ENCODE results near the gene LYPLA2. TPM values are rescaled to one million over a fixed set of nuclear protein-coding genes. Genes with fewer than 3 reads are reported as not detected.
"Not testable (repeated sequence)": the region's sequence is repeated elsewhere in the genome, so short reads cannot be mapped to it uniquely, and the experiment has no call there.

Gene LYPLA2
- total and polyA plus RNA-seq, 2 experiments from 2014 or later = 102 to 204 TPM

DNA sequence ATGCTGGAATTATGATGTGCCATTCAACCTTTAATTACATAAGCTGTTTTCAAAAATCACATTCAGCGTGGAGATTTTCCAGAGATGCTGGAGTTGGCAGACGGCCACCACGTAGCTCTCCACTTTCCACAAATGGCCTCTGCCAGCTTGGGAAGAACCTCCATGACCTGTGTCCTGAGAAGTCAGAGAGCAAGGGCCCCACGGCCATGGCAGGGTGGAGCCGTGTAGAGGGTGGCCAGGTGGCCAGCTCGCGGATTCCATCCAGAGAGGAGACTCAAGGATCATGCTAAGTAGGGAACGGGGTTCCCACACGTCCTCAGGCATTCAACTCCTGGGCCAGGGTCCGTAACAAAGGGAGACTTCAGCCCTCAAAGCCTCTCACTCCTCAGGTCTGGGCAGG, 10.9 kb downstream of the LYPLA2 start:
- peak overlapping the region; percentile 98 for H3K4me2 ChIP-seq
- 0 out of 2 replicates have a peak, but pooled peaks cover 8% of the 10 kb centered on the region for H4K20me1 ChIP-seq (replicated peaks; ENCODE audit: insufficient read depth)
- H3K9me2 ChIP-seq (ENCODE audit: insufficient read depth) = no peaks in the 10 kb centered on the region
- H3K27me3 Mint-ChIP-seq (ENCODE audit: insufficient read depth, low read depth, poor library complexity) = peaks cover 25% of the 10 kb centered on the region
- no peak overlapping the region for H2AFZ ChIP-seq
- peaks cover 20% of the 10 kb centered on the region for H3K36me3 Mint-ChIP-seq (ENCODE audit: low read depth)
- ATAC-seq = no peak
- H3K4me3 ChIP-seq = peak overlapping the region; percentile 91; the same call in 1 of the 2 replicates
- peak overlapping the region; percentile 32; the same call in 1 of the 3 replicates for H3K4me3 Mint-ChIP-seq
- peaks cover 14% of the 10 kb centered on the region for H3K27me3 ChIP-seq (ENCODE audit: insufficient read depth)
- peak; percentile 28 for DNase-seq (ENCODE audit: low spot score)
- TF ChIP-seq, protein P1, sequence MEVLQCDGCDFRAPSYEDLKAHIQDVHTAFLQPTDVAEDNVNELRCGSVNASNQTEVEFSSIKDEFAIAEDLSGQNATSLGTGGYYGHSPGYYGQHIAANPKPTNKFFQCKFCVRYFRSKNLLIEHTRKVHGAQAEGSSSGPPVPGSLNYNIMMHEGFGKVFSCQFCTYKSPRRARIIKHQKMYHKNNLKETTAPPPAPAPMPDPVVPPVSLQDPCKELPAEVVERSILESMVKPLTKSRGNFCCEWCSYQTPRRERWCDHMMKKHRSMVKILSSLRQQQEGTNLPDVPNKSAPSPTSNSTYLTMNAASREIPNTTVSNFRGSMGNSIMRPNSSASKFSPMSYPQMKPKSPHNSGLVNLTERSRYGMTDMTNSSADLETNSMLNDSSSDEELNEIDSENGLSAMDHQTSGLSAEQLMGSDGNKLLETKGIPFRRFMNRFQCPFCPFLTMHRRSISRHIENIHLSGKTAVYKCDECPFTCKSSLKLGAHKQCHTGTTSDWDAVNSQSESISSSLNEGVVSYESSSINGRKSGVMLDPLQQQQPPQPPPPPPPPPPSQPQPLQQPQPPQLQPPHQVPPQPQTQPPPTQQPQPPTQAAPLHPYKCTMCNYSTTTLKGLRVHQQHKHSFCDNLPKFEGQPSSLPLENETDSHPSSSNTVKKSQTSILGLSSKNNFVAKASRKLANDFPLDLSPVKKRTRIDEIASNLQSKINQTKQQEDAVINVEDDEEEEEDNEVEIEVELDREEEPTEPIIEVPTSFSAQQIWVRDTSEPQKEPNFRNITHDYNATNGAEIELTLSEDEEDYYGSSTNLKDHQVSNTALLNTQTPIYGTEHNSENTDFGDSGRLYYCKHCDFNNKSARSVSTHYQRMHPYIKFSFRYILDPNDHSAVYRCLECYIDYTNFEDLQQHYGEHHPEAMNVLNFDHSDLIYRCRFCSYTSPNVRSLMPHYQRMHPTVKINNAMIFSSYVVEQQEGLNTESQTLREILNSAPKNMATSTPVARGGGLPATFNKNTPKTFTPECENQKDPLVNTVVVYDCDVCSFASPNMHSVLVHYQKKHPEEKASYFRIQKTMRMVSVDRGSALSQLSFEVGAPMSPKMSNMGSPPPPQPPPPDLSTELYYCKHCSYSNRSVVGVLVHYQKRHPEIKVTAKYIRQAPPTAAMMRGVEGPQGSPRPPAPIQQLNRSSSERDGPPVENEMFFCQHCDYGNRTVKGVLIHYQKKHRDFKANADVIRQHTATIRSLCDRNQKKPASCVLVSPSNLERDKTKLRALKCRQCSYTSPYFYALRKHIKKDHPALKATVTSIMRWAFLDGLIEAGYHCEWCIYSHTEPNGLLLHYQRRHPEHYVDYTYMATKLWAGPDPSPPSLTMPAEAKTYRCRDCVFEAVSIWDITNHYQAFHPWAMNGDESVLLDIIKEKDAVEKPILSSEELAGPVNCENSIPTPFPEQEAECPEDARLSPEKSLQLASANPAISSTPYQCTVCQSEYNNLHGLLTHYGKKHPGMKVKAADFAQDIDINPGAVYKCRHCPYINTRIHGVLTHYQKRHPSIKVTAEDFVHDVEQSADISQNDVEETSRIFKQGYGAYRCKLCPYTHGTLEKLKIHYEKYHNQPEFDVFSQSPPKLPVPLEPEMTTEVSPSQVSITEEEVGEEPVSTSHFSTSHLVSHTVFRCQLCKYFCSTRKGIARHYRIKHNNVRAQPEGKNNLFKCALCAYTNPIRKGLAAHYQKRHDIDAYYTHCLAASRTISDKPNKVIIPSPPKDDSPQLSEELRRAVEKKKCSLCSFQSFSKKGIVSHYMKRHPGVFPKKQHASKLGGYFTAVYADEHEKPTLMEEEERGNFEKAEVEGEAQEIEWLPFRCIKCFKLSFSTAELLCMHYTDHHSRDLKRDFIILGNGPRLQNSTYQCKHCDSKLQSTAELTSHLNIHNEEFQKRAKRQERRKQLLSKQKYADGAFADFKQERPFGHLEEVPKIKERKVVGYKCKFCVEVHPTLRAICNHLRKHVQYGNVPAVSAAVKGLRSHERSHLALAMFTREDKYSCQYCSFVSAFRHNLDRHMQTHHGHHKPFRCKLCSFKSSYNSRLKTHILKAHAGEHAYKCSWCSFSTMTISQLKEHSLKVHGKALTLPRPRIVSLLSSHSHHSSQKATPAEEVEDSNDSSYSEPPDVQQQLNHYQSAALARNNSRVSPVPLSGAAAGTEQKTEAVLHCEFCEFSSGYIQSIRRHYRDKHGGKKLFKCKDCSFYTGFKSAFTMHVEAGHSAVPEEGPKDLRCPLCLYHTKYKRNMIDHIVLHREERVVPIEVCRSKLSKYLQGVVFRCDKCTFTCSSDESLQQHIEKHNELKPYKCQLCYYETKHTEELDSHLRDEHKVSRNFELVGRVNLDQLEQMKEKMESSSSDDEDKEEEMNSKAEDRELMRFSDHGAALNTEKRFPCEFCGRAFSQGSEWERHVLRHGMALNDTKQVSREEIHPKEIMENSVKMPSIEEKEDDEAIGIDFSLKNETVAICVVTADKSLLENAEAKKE (CRISPR knock-in tag; IDR thresholded peaks at IDR 0.05) = no peak
- TF ChIP-seq POLR2AphosphoS5 (IDR thresholded peaks at IDR 0.05; ENCODE audit: low read depth) (no peak), ZNF331 (CRISPR knock-in tag; IDR thresholded peaks at IDR 0.05; ENCODE audit: low read depth) (no peak), ZNF114 (CRISPR knock-in tag; IDR thresholded peaks at IDR 0.05) (no peak)
- TF ChIP-seq, protein P2, sequence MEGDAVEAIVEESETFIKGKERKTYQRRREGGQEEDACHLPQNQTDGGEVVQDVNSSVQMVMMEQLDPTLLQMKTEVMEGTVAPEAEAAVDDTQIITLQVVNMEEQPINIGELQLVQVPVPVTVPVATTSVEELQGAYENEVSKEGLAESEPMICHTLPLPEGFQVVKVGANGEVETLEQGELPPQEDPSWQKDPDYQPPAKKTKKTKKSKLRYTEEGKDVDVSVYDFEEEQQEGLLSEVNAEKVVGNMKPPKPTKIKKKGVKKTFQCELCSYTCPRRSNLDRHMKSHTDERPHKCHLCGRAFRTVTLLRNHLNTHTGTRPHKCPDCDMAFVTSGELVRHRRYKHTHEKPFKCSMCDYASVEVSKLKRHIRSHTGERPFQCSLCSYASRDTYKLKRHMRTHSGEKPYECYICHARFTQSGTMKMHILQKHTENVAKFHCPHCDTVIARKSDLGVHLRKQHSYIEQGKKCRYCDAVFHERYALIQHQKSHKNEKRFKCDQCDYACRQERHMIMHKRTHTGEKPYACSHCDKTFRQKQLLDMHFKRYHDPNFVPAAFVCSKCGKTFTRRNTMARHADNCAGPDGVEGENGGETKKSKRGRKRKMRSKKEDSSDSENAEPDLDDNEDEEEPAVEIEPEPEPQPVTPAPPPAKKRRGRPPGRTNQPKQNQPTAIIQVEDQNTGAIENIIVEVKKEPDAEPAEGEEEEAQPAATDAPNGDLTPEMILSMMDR (conservative IDR thresholded peaks at IDR 0.05; ENCODE audit: low read depth in 2 of 2) = no peak
- peaks cover 11% of the 10 kb centered on the region; the same call in 1 of the 2 replicates for H3F3A ChIP-seq (replicated peaks; ENCODE audit: low read depth)
- no peaks in the 10 kb centered on the region for H3K36me3 ChIP-seq (ENCODE audit: insufficient read depth)
- H3K4me1 Mint-ChIP-seq = peaks cover 12% of the 10 kb centered on the region; the same call in 2 of the 3 replicates
- no peaks in the 10 kb centered on the region for H3K79me2 ChIP-seq (replicated peaks; ENCODE audit: insufficient read depth)
- H3K27ac ChIP-seq (ENCODE audit: low read depth) = no peak overlapping the region
- no peaks in the 10 kb centered on the region for H3K9me3 Mint-ChIP-seq
- H3K27ac Mint-ChIP-seq = no peak overlapping the region
- H3K4me1 ChIP-seq (ENCODE audit: insufficient read depth) = peaks cover 15% of the 10 kb centered on the region

DNA sequence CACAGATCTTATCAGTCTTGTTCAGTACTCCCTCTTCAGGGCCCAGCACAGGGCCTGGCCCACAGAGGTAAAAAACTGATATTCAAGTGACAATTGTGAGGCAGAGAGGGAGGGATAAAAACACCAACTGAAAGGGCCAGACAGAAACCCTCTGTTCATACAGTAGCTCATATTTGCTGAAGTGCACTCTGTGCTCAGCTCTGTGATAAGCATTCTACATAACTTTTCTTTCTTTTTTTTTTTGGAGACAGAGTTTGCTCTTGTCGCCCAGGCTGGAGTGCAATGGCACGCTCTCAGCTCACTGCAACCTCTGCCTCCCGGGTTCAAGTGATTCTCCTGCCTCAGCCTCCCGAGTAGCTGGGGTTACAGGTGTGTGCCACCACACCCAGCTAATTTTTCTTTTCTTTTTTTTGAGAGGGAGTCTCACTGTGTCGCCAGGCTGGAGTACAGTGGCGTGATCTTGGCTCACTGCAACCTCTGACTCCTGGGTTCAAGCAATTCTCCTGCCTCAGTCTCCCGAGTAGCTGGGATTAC, 11.9 kb downstream of the LYPLA2 start:
- not testable (repeated sequence) for H3K4me2 ChIP-seq; H2AFZ ChIP-seq; H3K9me2 ChIP-seq (ENCODE audit: insufficient read depth); H3K27ac Mint-ChIP-seq; H3K4me3 Mint-ChIP-seq; ATAC-seq; H3K27ac ChIP-seq (ENCODE audit: low read depth); H3K4me3 ChIP-seq; H3K79me2 ChIP-seq (replicated peaks; ENCODE audit: insufficient read depth); H3K9me3 Mint-ChIP-seq; H4K20me1 ChIP-seq (replicated peaks; ENCODE audit: insufficient read depth); DNase-seq (ENCODE audit: low spot score); H3K36me3 Mint-ChIP-seq (ENCODE audit: low read depth); H3K36me3 ChIP-seq (ENCODE audit: insufficient read depth)
- peaks cover 25% of the 10 kb centered on the region for H3K27me3 Mint-ChIP-seq (ENCODE audit: insufficient read depth, low read depth, poor library complexity)
- peaks cover 15% of the 10 kb centered on the region for H3K4me1 ChIP-seq (ENCODE audit: insufficient read depth)
- H3K4me1 Mint-ChIP-seq = peaks cover 12% of the 10 kb centered on the region; the same call in 2 of the 3 replicates
- peaks cover 14% of the 10 kb centered on the region for H3K27me3 ChIP-seq (ENCODE audit: insufficient read depth)
- H3F3A ChIP-seq (replicated peaks; ENCODE audit: low read depth) = peaks cover 11% of the 10 kb centered on the region; the same call in 1 of the 2 replicates
